RWPE1 (cell line): Measurements from ENCODE around the gene SELPLG.
A peak's percentile ranks its signal among the peaks of the same experiment; 100 is the strongest.
"Not testable (repeated sequence)": the region's sequence is repeated elsewhere in the genome, so short reads cannot be mapped to it uniquely, and the experiment has no call there.

Source experiments
- CTCF ChIA-PET: fragments of 350-600 bp; sonication (Branson Sonifier 250); formaldehyde crosslinking; extraction: SDS; loops from one replicate; lab custom pipeline; 2021; lab: Yijun Ruan, JAX
- POLR2A ChIA-PET: fragments of 400-600 bp; formaldehyde crosslinking; extraction: SDS; loops from one replicate; lab custom pipeline; 2020; ENCODE audit warnings: antibody characterized with exemption; ENCODE audit not compliant: low non-redundant PET; lab: Yijun Ruan, JAX
- DNase-seq: peaks from one replicate; pipeline ENCODE4 v3.0.0; 2012; ENCODE audit warnings: low spot score
- H3K27ac ChIP-seq: fragments of 450-650 bp; 2 replicates; pipeline ENCODE4 v1.5.1; 2017
- CTCF ChIP-seq: fragments of 450-650 bp; conservative IDR thresholded peaks from 2 replicates; pipeline ENCODE4 v1.5.1; 2017; ENCODE audit warnings: low read depth, mild to moderate bottlenecking

Gene SELPLG

GRCh38 chr12:108635201-108635996, 1.7 kb upstream of the SELPLG start:
- no peak overlapping the region for H3K27ac ChIP-seq
- CTCF ChIA-PET = interaction anchor here (0.6 to 1.0 kb wide), 2 partner anchors 17 to 54 kb away, joined by 3 to 6 read pairs; no protein-coding TSS in a partner anchor
- POLR2A ChIA-PET = no interaction called here
- TF ChIP-seq CTCF = no peak
- DNase-seq = no peak

GRCh38 chr12:108634341-108634751, 652 bp upstream of the SELPLG start:
- no peak overlapping the region for H3K27ac ChIP-seq
- no peak for DNase-seq
- ChIA-PET POLR2A (no interaction called here), CTCF (interaction anchor here (0.6 kb wide), 1 partner anchor 16 kb away, joined by 3 read pairs; no protein-coding TSS in a partner anchor)
- TF ChIP-seq CTCF = no peak

- no peak for TF ChIP-seq CTCF
- ChIA-PET POLR2A (no interaction called here), CTCF (no interaction called here)
- H3K27ac ChIP-seq = no peak overlapping the region
- DNase-seq = no peak
These were observed 587 bp downstream of the SELPLG start for GRCh38 chr12:108633081-108633533.

GRCh38 chr12:108631261-108631660, 2.4 kb downstream of the SELPLG start:
- H3K27ac ChIP-seq = peak overlapping the region; percentile 88
- CTCF ChIA-PET = interaction anchor here (0.6 kb wide), 1 partner anchor 17 kb away, joined by 3 read pairs; no protein-coding TSS in a partner anchor
- DNase-seq, POLR2A ChIA-PET: not testable (repeated sequence)

- CTCF ChIA-PET = interaction anchor here (0.6 to 2.0 kb wide), 3 partner anchors 11 to 17 kb away, joined by 3 to 6 read pairs (median 4); no protein-coding TSS in a partner anchor
- POLR2A ChIA-PET = no interaction called here
- peak; percentile 87 for DNase-seq
- no peak for TF ChIP-seq CTCF
- peak overlapping the region; percentile 88 for H3K27ac ChIP-seq
These were observed 3.0 kb downstream of the SELPLG start for GRCh38 chr12:108630481-108631207.

- TF ChIP-seq CTCF = no peak
- POLR2A ChIA-PET = no interaction called here
- H3K27ac ChIP-seq = peak overlapping the region; percentile 88
- peak; percentile 87 for DNase-seq
- CTCF ChIA-PET = interaction anchor here (0.7 to 2.0 kb wide), 2 partner anchors 11 to 12 kb away, joined by 4 to 6 read pairs; no protein-coding TSS in a partner anchor
These were observed 3.7 kb downstream of the SELPLG start for GRCh38 chr12:108629824-108630476.
